DMS79 treated with DMSO at 0.1 percent for 48 hours (cell line): ENCODE results near the gene TBL1XR1.
"Not testable (repeated sequence)": the region's sequence is repeated elsewhere in the genome, so short reads cannot be mapped to it uniquely, and the experiment has no call there.

Experiments used
- DNase-seq: peaks from one replicate; lab custom pipeline; 2025; lab: John Stamatoyannopoulos, UW

TBL1XR1 gene

DNA sequence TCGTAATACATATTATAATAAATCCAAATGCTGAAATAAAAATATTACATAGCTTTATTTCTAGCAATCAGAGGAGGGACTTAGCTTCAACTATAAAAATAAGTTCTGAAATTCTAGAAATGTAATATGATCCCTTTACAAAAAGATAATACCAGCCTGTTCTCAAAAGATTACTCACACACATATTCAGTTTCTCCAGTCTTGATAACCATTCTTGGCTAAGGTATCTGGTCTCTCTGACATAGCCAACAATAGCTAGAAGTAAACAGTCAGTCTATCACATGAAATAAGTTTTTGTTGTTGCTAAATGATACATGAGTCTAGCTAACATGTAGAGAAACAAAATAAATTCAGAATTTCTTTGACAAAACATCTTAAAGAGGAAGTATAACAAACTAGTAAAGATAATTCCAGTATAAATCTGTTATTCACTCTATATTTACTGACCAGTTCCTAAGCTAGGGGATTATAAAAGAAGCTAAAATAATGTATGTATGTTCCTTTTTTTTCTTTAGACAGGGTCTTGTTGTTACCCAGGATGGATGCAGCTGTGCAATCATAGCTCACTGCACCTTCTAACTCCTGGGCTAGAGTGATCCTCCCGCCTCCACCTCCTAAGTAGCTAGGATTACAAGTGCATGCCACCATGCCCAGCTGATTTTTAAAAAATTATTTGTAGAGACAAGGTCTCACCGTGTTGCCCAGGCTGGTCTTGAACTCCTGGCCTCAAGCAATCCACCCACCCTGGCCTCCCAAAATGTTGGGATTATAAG lies 170.6 kb downstream of the TBL1XR1 start:
- DNase-seq = no peak

DNA sequence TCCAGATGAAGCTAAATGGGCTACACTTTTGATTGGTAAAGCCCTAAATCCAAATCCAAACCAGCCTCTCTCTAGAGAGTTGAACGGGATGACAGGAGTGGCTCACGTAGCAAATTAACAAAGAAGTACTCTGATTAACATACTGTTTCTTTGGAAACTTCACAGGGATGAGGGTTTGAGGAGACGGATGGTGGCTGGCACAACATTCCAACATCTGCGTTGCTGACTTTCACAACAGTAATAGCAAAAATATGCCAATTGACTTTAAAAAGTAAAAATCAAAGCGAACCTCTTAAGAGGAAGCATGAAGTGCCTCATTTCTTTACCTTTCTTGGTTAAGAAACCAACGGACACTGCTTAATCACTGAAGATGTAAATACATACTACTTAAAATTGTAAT lies 181.4 kb downstream of the TBL1XR1 start:
- no peak for DNase-seq

DNA sequence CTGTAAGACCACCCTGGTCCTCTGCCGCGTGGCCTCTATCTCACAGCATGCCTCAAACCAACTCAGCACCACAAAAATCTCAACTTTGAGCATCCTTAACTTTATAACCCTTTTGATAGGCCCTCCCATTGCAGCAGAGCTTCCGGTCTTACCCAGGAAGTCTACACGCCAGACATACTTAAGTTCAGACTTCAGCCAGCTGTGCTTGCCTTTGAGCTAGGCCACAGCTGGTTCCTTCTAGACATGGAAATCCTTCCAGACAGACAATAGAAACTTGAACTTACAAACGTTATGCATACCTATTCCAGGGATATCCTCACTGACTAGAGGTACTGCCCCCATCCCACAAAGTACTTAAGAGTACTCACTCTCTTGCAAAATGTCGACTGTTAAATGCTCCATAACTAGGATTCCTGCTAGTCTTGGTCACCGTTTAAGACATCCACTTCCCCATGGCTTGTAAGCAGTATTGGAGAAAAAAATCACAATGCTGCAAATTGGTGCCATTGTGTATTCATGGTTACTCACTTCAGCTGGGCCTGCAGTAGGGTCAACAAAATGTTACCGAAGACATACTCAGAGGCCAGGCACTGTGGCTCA lies 183.5 kb downstream of the TBL1XR1 start:
- no peak for DNase-seq

GRCh38 chr3:177005718-177006405 lies 191.4 kb downstream of the TBL1XR1 start:
- no peak for DNase-seq

DNA sequence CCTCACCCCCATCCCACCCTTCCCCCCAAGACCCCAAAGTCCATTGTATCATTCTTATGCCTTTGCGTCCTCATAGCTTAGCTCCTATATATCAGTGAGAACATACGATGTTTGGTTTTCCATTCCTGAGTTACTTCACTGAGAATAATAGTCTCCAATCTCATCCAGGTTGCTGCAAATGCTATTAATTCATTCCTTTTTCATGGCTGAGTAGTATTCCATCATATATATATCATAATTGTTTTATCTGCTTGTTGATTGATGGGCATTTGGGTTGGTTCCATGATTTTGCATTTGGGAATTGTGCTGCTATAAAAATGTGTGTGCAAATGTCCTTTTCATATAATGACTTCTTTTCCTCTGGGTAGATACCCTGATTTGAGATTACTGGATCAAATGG lies 197.1 kb downstream of the TBL1XR1 start:
- not testable (repeated sequence) for DNase-seq

DNA sequence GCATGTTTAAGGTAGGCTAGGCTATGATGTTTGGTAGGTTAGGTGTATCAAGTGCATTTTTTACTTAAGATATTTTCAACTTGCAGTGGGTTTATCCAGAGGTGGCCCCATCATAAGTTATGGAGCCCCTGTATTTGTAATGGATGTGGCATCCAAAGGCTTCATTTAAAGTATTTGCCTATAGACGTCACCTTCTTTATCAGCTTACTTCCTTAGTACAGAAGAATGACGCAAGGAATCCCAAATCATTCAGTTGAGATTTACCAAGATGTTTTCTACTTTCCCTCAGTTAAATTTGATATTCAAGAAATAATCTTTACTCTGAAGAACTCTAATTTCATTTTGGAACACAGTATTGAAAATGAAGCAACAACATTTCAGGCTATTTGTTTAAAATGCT lies 201.3 kb downstream of the TBL1XR1 start:
- DNase-seq = no peak

DNA sequence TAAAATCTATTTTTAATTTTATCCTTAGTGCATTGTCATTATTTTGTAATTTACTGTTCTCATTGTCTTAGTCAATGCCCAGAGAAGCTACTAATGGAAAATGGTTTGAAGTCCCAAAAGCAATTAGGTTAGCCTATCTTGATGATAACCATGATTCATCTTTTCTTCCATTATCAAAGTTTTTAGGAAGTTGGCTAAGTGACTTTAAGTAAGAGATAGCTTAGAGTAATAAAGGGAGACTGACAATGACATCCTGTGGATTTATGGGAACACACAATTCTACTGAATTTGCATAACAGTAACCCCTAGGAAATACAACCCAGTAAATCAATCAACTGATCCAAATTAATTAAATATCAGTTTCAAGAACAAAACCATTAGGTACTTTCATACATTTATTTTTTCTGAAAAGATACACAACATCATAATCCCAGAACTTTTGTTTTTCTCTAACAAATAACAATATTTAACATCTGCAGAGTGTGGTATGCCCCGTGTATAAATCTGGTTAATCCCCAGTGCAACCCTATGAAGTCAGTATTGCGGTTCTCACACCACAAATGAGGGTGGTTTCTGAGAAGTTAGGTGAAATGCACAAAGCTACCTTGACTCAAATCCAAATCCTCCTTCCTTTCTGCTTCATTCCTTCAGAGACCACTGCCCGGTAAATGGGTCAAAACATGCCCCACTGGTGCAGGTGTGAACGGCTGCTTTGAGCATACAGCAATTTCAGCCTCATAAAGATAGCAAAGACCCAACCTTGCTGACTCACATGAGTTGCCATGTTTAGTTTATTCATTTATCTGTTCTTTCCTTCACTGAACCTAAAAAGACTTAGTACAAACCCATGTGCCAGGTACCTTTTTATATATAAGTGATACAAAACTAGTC lies 202.1 kb downstream of the TBL1XR1 start:
- no peak for DNase-seq

DNA sequence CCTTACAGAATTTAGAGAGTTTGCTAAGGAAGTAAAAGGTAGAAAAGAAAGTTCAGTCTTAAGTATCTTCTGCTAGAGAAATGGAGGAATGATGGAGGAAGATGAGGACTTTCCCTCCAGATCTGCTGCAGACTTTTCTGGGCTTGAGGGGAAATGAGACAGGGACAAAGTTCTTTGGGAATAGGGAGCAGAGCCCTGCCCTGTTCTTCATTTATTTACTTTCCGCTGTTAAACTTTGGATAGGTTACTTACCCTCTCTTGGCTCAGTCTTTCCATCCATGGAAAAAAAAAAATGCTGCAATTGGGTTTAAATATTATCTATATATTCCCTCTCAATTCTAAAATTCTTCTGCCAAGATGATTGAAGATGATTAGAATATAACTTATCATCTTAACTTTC lies 202.9 kb downstream of the TBL1XR1 start:
- DNase-seq = no peak

GRCh38 chr3:176992978-176993377 lies 204.3 kb downstream of the TBL1XR1 start:
- no peak for DNase-seq

GRCh38 chr3:176992565-176992964 lies 204.7 kb downstream of the TBL1XR1 start:
- no peak for DNase-seq

GRCh38 chr3:176988795-176989194 lies 208.5 kb downstream of the TBL1XR1 start:
- DNase-seq = no peak

GRCh38 chr3:176987901-176988650 lies 209.2 kb downstream of the TBL1XR1 start:
- DNase-seq = peak; percentile 43

DNA sequence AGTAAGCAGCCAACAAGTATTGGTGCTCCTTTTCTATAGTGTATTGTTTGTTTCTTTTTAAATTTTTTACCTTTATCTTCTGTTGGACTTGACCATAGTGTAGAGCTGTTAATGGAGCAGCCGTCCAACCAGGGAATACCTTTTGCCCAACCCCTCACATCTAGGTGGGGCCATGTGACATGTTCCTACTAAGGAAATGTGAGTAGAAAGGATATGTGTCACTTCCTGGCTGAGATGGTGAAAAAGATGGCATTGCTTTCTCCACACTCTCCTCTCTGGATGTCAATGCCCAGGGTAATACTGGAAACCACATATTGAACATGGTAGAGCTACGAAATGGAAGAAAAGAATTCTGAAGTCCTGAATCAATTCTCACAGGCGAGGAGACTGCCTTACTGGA lies 218.8 kb downstream of the TBL1XR1 start:
- no peak for DNase-seq

- no peak for DNase-seq
These were observed 220.0 kb downstream of the TBL1XR1 start for GRCh38 chr3:176977331-176977730.

DNA sequence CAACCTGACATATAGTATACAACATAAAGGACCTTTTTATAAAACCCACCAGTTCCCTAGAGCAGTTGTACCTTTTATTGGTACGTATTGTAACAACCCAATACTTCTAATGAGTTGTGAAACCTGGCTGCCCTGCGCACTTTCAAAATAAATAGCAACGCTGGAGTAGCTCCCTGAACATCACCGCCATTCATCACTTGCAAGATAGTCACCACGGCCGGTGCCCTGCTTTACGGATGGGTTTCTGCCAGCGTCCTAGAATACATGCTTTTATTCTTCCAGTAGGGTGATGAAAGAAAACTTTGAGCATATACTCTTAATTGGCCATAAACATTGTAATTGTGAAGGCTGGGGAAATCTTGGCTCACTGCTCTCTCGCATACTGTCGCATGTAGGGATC lies 220.7 kb downstream of the TBL1XR1 start:
- DNase-seq = no peak

- DNase-seq = no peak
These were observed 223.0 kb downstream of the TBL1XR1 start for GRCh38 chr3:176974279-176974678.

DNA sequence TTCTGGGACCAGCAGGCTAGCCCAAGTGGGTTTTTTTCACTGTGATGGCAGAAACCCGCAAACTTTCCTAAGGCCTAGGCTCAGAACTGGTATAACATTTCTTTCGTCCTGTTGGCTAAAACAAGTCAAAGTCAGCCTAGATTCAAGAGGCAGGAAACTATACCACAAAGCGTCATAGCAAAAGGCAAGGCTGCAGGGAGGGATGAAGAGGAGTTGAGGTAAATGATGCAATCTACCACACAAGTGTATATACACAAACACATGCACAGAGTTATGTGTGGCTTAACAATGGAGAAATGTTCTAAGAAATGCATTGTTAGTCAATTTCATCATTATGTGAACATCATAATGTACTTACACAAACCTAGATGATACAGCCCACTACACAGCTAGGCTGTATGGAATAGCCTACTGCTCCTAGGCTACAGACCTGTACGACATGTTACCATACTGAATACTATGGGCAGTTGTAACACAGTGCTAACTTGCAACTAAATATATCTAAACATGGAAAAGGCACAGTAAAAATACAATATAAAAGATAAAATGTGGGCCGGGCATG lies 225.6 kb downstream of the TBL1XR1 start:
- no peak for DNase-seq

DNA sequence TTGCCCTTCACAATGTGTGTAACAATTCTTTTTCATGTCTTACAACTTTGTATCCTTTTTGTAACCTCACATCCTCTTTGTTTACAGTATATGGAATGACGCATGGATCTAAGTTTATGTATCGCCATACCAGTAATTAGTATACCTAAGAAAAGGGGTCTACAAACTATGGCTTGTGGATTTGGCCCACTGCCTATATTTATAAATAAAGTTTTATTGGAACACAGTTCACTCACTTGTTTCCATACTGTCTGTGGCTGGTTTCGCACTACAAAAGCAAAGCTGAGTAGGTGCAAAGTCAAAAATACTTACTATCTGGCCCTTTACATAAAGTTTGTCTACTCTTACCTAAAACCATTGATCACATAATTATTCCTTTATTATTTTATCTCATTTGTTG lies 226.5 kb downstream of the TBL1XR1 start:
- DNase-seq = no peak

DNA sequence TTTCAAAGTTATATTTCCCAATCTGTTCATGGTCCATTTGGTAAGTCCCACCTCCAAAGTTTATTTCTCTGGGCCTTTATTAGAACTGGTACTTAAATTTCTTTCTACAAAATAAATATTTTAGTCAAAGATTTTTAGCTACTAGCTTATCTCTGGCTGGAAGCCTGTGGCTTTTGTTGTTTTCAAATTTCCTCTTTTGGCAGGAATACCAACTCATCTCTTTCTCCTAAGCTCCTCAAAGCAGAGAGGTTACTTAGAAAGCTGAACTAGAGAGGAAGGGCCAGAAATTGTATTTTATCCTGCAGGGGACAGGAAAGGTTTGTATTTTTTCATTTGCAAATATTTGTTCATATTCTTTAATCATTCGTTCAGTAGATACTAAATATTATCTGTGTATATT lies 227.8 kb downstream of the TBL1XR1 start:
- DNase-seq = no peak
